Stimulated activated CD8-positive, alpha-beta memory T cell treated with anti-CD3 and anti-CD28 coated beads, Interleukin-7, amount 100 ng/mL, for 4 hours (primary cell): ENCODE data around the gene PAGR1.
"Not testable (repeated sequence)": the region's sequence is repeated elsewhere in the genome, so short reads cannot be mapped to it uniquely, and the experiment has no call there.

Experiments used
- DNase-seq, 2 donors: peaks; one replicate each; pipeline ENCODE4 v3.0.0-alpha.2; 2020; ENCODE audit warnings: low read depth in 2 of 2

PAGR1 gene

GRCh38 chr16:29864205-29864604 lies 48.3 kb downstream of the PAGR1 start:
- DNase-seq, result no peak

GRCh38 chr16:29868396-29869009 lies 52.6 kb downstream of the PAGR1 start:
- DNase-seq, result no peak

GRCh38 chr16:29869067-29869466 lies 53.1 kb downstream of the PAGR1 start:
- not testable (repeated sequence) for DNase-seq
